HG02852 (cell line): Measurements from ENCODE around the gene C1QL1.
A peak's percentile ranks its signal among the peaks of the same experiment; 100 is the strongest.
"Not testable (repeated sequence)": the region's sequence is repeated elsewhere in the genome, so short reads cannot be mapped to it uniquely, and the experiment has no call there.

Source experiments
- ATAC-seq: cut with Tn5 transposase; IDR thresholded peaks from one replicate; pipeline ENCODE4 v1.9.1; 2021; ENCODE audit warnings: mild to moderate bottlenecking, moderate library complexity; ENCODE audit not compliant: unreplicated experiment

The C1QL1 gene

DNA sequence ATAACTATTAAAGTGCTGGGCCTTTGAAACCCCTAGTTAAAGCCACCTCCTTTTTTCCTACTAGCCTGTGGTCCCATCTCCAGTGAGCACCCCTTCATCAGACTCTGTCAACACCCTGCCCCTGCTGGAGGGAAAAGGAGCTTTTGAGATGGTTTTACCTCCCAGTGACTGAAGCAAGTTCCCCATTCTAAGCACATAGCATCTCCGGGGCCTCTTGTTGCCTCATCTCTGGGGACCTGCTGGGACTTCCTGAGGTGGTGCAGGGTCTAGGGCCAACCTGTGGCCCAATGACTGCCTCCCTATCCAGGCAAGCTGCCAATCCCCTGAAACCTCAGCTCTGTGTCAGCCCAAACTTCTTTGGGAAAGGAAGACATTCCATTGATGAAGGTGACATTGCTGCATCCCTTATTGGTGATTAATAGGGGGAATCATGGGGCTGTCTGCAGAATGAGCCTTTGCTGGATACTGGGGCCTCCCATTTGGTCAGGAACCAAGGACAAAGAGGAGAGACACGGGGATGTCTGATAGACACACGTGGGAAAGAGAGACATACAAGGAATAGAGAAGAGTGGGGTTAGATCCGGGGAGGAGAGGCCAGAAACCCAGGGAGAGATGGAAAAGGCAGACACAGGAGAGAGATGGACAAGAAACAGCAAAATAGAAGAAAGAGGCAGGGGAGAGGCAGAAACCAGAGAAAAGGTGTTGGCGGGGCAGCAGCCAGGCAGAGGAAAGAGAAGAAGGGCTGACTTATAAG, 2.4 kb downstream of the C1QL1 start:
- no peak for ATAC-seq

DNA sequence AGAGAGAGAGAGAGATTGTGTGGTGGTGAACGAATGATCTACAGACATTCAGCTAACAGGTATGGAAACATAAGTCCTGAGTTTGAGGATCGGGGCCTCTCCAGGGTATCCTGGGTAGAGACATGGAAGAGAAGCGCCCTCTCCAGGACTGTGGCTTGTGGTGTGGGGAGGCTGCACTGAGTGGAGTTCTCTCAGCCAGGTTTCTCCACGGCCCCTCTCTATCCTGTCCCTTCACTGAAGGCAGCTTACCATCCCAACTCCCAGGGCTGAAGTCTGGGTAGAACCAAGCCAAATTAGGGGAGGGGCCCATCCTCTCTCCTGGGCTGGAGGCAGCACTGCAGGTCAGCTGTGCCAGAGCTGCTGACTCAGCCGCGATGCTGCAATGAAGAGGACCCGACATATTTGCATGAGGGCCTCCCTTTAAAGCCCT, 6.2 kb downstream of the C1QL1 start:
- ATAC-seq = no peak

DNA sequence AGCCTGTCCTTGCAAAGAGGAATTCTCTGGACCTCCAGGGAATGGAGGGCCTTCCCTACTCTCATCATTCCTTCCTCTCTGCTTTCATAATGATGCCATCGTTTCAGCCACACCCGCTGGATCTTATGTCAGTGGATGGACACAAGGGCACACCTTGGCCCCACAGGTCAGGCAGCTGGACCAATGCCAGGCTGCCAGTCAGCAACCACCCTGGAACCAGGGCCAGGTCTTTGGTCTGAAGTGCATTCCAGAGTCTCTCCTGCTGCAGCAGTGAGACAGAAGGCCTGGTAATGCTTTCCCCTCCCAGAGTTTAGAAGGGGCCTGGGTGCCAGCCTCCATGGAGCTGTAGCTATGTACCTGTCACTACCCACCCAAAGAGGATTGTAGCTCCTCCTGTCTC, 7.4 kb downstream of the C1QL1 start:
- no peak for ATAC-seq

DNA sequence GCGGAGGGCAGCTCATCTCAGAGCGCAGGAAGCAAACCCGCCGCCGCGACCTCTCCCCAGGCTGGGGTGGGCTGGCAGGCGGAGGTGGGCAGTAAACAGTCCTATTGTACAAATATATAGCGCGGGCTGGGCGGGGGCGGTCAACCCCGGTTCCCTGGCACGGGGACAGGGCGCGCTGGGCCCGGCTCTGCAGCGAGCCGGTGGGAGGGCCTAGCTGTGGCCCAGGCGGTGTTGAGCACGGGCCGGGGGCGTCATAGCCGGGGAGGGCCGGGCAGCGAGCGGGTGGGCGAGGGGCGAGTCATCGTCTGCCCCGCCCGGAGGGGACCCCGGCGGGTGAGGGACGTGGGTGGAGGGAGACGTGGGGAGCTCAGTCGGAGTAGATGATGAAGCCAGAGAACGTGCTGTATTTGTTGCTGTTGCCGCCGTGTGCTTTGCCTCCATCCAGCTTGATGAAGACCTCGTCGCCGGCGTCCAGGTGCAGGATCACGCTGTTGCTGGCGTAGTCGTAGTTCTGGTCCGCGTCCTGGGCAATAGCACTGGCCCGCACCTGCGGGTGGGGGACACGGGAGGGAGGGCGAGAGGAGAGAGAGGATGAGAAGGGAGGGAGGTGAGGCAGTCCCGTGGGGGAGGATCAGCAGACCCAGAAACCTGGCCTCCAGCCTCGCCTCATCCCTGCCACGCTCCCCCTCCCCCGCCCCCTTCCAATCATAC, 8.1 kb downstream of the C1QL1 start:
- ATAC-seq = no peak

DNA sequence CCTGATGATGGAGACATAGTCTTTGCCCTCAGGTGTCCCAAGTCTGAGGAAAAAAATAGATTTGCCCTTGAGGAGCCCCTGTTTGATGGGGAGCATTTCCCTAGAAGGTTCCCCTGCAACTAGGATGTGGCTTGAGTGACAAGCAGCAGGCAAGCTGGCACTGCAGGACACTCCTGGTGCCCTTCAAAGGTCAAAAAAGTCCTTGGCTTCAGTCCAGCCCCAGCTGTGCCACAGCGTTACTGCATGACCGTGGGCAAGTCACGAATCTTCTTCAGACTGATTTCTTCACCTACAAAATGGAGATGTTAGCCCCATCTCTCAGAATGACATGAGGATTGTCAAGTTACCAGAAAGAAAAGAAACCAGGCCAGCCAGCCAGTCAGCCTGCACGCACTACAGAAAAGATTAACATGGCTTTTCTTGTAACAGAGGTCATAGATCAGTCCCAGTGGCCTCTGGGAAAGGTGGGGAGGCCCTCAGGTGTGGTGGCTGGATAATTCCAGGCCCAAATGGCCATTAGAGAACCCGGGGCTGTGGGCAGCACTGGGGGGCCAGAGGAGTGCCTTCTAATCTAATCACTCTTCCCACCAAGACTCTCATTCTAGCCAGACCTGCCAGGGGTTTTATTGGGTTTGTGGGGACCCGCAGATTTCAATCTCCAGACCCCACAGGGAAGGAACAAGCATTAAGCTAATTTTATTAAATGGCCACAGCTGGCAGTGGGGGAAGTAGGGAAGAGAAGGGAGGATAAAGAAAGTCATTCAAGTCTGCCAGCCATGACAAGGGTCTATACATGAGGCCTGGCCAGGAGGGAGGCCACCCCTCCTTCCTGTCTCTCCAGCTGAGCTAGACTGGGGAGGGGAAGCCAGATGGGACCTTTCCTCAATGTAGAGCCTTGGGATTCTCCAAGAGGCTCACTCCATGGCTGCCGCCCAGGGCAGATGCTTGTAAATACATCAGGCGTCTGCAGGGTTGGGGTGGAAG, 10.8 kb downstream of the C1QL1 start:
- no peak for ATAC-seq

DNA sequence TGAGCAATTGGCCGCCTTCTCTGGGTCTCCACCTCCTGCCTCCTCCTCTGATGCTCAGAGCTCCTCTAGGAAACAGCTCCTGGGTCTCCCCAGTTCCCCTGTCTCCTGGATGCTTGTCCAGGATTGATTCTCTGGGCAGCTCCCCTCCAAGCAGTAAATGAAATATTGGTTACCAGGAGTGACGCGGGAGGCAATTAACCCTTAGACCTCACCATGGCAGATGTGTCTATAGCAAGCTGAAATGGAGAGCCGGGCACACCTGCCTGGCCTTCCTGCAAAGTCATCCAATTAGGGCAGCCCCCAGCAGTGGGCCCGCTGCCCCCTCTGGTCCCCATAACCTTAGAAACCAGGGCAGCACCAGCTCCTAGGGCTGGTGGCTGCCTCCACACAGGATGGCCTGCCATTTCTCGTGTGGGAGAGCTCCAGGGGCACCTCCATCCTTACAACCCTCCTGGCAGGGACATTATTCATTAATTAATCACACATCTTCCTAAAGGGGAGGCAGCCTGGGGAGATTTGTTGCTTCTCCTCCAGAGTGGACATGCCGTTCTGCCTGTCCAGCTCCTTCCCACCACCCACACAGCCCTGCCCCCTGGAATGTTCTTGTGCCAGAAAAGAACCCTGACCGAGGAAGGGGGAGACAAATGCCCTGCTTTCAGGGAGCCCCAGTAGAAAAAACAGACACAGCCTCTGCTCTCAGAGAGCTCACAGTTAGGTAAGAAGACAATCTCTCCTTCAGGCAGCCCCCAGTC, 12.3 kb downstream of the C1QL1 start:
- ATAC-seq = no peak

DNA sequence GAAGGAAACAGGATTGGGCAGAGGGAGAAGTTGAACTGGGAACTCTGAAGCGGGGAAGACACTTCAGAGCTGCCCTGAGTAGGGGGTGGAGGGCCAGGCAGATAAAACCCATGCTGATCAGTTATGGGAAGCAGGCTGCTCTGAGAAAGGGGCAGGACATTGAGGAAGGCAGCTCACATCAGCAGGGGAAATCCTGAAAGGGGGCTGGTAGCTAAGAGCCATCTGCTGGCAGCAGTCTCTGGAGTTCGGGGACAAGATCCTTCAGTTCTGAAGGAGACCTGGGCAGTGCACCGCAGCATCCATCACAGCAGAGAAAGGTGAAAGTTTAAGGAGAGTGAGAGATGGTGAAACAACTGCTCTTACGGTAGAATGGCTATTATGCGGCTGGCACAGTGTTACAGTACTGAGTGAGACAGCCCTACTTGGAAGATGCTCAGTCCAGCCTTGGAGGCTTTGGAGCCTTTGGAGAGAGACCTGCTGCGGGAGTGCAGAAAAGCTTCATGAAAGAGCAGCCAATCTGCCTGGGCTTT, 15.1 kb downstream of the C1QL1 start:
- ATAC-seq = no peak

DNA sequence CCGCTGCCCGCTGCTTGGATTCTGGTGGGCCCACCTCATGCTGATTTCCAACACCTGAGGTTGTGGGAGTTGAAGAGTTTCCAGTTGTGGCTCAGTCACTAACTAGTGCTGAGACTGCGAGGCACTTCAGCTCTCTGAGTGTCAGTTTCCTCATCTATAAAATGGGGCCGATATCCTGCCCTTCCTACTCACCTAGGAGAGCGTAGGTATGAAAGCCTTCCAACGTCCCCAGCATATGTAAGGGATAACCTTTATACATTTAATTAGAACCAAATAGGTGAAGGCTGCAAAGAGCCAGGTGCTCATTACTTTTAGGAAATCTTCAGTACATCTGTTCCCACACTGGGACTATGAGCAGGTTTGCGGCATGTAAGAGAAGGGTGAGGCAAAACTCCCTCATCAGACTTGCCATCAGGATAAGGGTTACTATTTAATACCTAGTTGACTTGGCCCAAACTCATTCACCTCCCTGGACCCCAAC, 19.7 kb downstream of the C1QL1 start:
- ATAC-seq = no peak

DNA sequence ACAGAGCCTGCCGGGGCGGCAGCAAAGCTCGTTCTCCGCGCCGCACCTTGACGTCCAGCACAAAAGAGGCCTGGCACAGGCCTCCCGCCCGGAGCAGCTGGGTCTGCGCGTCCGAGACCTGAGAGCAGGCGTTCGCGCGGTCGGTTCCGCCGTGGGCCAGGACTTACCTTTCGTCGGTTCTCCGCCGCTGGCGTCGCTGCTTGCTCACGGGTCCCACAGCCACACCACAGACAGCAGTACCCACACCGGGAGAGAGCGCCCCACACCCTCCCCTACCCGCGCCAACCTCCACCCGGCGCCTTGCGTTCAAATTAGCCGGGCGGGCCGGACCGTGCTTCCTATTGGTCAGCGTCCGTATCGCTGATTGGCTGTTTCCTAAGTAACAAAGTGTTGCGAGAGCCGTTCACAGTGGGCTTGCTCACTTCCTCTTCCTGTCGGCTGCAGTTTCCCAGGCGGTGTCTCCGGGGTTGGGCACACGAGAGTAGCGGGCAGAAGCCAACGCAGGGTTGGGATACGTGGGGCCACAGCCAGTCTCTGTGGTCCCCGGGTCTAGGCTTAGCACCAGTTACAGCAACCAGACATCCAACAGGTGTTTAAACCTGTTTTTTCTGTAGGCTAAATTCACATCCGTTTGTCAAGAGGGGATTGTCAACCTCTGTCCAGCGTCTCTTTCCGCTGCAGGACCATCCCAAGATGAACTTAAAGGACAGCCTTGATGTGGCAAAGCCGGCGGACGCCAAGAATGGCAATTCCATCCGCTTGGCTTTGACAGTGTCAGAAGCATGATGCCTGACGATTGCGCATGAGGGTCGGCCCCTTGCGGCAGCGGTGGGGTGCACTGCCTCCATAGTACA, 20.4 kb downstream of the C1QL1 start, which contains the start of gene KIF18B:
Gene KIF18B, minus strand, starts transcription at position 313 of the 854 bp plus-strand sequence. CDS start 11,429 bp downstream, outside the sequence.
- ATAC-seq = peak; percentile 91

DNA sequence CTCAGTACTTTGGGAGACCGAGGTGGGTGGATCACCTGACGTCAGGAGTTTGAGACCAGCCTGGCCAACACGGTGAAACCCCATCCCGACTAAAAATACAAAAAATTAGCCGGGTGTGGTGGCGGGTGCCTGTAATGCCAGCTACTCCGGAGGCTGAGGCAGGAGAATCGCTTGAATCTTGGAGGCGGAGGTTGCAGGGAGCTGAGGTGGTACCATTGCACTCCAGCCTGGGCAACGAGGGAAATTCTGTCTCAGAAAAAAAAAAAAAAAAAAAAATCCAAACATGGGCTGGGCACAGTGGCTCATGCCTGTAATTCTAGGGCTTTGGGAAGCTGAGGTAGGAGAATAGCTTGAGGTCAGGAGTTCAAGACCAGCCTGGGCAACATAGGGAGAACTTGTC, 22.5 kb downstream of the C1QL1 start:
- not testable (repeated sequence) for ATAC-seq

DNA sequence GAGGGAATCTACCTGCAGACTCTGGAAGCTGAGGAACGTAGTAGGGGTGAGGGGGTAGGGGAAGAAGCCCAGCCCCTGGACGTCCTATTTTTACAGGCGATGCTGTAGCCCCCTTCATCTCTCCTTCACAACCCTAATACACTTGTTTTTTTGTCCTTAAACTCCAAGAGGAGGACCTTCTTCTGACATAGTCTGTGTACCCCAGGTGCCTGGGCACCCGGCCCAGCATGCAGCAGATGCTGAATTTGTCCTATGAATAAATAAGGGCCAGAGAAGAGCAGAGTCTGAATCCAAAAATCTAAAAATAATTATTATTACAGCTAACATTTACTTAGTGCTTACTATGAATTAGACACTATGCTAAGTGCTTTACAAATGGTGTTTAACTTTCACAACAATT, 25.6 kb downstream of the C1QL1 start:
- ATAC-seq = no peak

DNA sequence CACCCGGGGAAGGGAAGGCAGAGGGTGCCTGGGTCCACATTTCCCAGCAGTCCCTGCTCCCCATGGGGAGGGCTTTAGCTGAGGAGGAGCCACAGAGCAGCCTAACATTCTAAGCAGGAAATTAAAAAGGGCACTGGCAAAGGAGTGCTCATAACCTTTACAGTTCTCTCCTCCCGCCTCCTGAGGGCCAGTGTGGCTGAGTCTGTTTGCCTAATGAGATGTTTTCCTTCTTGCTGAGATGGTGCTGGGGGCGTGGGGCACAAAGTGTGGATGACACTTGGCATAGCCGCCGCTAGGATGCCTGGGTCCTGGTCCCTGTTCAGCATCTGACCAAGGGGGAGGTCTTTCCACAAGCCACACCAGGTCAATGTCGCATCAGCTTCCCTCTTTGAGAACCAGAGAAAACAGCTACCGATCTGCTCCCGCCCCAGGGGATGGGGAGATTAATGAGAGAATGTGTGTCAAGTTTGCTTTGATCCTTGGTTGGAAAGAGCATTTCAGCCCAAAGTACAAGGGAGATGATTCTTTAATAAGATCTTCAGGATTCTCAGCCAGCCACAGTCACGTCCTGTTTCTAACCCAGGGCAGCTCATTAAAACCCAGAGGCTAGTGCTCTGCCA, 26.3 kb downstream of the C1QL1 start:
- ATAC-seq = no peak

DNA sequence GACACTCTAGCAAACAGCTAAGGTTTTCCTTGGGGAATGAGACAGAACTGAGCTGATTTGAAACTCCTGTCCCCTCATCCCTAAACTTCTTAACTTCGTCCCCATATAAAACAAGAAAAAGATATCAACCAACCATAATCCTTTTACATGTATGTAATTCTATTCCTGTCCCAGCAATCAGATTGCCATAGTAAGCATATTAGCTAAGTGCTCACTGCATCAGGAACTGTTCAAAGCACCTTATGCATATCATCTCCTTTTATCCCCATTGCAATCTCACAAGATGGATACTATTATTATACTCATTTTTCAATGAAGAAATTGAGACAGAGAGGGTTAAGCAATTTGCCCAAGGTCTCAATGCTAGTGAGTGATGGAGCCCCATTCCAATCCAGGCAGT, 27.3 kb downstream of the C1QL1 start:
- no peak for ATAC-seq

DNA sequence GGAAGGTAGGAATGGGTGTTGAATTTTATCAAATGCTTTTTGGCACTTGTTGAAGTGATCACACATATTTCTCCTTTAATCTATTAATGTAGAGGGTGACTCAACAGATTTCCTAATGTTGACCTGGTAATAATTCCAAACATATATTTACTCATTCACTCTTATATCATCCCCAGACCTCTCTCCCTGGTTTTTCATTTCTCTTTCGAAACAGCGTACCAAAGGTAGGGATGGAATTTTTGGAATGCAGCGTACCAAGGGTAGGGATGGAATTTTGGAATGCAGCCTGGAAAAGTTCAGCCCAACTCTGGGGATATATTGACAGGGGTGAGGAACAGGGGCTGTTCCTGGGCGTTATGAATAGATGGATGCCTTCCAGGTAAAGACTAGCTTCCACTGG, 27.8 kb downstream of the C1QL1 start:
- ATAC-seq = no peak

DNA sequence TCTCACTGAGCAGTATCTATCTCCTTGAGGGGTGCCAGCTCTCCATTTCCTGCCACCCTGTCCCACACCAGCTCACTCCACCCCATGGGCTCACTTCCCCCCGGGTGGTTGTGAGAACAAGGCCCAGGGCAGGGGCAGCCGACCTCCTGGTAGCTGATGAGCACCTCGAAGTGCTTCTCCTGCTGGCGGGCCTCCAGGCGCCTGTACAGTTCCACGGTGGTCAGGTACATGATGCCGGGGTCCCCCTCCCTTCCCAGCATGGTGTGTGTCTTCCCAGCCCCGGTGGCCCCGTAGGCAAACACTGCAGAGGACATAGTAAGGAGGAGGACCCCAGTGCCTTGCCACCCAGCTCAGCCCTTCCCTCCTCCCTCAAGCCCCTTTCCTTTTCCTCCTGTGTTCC, 33.0 kb downstream of the C1QL1 start:
- ATAC-seq = no peak

DNA sequence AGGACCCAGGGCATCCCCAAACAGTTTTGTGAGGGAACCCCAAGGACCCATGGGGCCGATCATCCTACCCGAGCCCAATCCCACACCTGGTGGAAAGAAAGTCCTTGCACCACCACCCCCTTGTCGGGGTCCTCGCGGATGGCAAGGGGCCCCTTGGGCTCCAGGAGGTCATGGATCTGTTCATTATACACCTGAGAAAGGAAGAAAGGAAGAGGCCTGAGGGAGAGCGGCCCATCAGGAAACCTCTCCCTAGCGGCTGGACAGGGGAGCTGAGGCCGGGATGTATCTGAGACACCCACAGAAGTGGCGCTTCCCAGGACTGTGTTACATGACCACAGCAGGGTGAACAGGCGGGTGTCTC, 33.4 kb downstream of the C1QL1 start:
- ATAC-seq = no peak

DNA sequence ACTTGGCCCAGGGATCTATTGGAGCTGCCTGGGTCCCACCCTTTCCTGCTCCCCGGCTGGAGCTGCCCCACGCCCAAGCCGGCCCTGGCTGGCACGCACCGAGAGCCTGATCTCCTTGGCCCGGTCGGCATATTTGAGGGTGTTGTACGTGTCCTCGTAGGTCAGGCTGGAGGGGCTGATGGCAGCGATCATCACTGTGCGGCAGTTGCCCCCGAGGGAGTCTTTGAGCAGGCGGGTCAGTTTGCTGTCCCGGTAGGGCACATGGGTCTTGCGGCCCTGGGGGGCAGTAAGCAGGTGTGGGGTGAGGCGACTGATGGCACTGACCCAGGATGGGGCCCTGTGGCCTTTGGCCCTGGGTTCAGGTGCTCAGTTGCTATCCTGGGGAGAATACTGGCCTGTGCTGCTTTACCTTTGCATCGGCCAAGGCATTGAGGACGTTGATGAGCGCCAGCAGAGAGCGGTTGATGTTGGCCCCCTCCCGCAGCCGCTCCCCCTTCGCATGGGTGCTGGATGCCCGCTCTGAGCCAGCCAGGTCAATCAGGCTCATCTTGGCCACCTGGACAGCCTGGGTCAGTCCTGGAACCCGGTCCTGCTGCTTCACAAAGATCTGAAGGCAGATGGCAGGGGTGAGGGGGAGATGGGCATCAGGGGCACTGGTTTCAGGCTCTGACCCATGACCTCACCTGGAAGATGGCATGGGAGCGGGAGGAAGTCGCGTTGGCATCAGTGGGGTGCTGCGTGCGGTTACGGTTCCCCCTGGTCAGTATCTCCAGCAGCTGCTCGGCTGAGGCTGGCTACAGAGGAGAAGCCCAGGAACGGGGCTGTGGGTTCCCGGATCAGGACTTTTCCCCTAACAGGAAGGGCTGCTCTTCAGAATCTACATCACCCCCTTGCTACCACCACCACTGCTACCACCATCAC, 34.0 kb downstream of the C1QL1 start:
- ATAC-seq = no peak

DNA sequence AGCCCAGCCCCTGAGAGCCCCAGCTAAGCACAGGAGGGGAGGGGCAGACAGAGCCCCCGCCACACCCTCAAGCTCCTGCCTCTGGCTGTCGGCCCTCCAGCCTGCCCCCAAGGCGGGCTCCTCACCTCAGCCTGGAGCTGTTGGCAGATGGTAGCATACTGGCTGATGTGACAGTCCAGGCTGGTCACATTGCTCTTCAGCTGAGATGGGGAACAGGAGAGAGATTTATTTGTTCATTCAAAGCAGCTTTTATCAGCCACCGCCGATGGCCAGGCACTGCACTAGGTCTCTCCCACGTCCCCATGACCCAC, 35.4 kb downstream of the C1QL1 start:
- ATAC-seq = no peak
